ENCODE results near the gene TTLL10.
A peak's percentile ranks its signal among the peaks of the same experiment; 100 is the strongest.

TTLL10 gene

GRCh38 chr1:1196431-1197187, 22.9 kb downstream of the TTLL10 start:
- DNase-seq = peak; percentile 25

- peak; percentile 27 for DNase-seq
These were observed 23.5 kb downstream of the TTLL10 start for GRCh38 chr1:1197188-1197500.

GRCh38 chr1:1197551-1198422, 24.1 kb downstream of the TTLL10 start:
- DNase-seq = peak; percentile 30

GRCh38 chr1:1198423-1199140, 24.9 kb downstream of the TTLL10 start:
- peak; percentile 20 for DNase-seq

- DNase-seq = peak; percentile 31
These were observed 25.7 kb downstream of the TTLL10 start for GRCh38 chr1:1199141-1199960.

- DNase-seq = peak; percentile 27
These were observed 26.5 kb downstream of the TTLL10 start for GRCh38 chr1:1199961-1200875.

- DNase-seq = peak; percentile 71
These were observed 27.5 kb downstream of the TTLL10 start for GRCh38 chr1:1200876-1201810.

- no peak for DNase-seq
These were observed 29.3 kb downstream of the TTLL10 start for GRCh38 chr1:1202831-1203560.

GRCh38 chr1:1203561-1204424, 30.1 kb downstream of the TTLL10 start:
- DNase-seq = peak; percentile 33

- peak; percentile 25 for DNase-seq
These were observed 30.8 kb downstream of the TTLL10 start for GRCh38 chr1:1204425-1204920.

GRCh38 chr1:1204998-1205768, 31.5 kb downstream of the TTLL10 start:
- peak; percentile 26 for DNase-seq

- peak; percentile 35 for DNase-seq
These were observed 32.2 kb downstream of the TTLL10 start for GRCh38 chr1:1205769-1206375.

- DNase-seq = peak; percentile 45
These were observed 32.8 kb downstream of the TTLL10 start, which contains the start of gene TNFRSF18 for GRCh38 chr1:1206376-1206965. TSS of gene TNFRSF18 (minus strand) at chr1:1206592. CDS start at chr1:1206571, 21 bp downstream.

- DNase-seq = peak; percentile 23
These were observed 33.4 kb downstream of the TTLL10 start for GRCh38 chr1:1206966-1207531.

- peak; percentile 26 for DNase-seq
These were observed 33.9 kb downstream of the TTLL10 start for GRCh38 chr1:1207571-1207892.

Data from left hindlimb (tissue), 1 donor.